HG03139 (cell line): Measurements from ENCODE around the gene PROSER1.
A peak's percentile ranks its signal among the peaks of the same experiment; 100 is the strongest.
"Not testable (repeated sequence)": the region's sequence is repeated elsewhere in the genome, so short reads cannot be mapped to it uniquely, and the experiment has no call there.

Source experiments
- ATAC-seq: cut with Tn5 transposase; IDR thresholded peaks from one replicate; pipeline ENCODE4 v1.9.1; 2021; ENCODE audit not compliant: unreplicated experiment

The PROSER1 gene

DNA sequence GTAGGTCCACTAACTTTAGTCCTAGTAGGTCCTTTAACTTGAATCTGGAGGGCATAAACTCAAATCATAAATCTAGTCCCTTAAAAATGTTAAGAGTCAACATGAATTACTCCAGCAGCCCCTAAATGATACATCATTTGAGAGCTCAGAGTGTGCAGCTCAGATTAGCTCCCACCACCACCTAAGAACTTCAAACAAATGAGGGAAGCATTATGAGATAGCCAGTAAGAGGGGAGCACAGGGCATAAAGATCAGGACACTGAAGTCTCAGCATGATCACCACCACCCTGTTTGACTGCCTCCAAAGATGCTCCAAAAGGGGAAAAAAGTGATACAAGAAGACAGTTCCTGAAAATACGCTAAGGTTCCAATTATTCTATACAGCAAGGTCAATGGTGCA is 5.7 kb downstream of the PROSER1 start:
- no peak for ATAC-seq

DNA sequence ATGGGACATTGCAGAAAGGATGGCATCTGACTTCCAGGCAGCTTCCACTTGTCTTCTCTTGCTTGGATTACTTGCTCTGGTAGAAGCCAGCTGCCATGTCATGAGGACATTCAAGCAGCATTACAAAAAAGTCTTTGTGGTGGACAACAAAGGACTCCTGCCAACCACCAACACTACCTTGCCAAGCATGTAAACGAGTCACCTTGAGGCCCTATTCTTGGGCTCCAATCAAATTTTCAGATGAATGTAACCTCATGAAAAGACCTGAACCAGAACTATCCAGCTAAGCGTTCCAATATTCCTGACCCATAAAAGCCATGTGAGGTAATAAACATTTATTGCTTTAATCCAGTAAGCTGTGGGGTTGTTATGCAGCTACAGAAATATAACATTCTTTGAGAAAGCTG is 12.5 kb downstream of the PROSER1 start:
- no peak for ATAC-seq

DNA sequence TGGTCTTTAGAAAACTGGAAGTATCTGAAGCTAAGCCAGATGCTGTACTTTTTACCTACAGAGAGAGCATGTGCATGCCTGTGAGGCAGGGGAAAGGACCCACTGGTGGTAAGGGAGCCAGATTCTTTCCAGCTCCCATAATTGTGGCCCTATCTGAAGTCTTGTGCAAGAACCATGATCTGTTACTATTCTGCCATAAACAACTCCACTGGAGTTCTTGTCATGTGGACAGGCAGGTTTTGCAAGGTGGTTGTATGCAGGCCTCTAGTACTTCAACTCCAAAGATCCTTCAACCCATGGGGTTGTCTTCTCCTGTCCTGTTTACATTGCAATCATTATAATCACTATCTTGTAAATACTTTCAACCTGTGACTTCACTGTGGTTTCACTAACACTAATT is 14.1 kb downstream of the PROSER1 start:
- ATAC-seq: no peak

DNA sequence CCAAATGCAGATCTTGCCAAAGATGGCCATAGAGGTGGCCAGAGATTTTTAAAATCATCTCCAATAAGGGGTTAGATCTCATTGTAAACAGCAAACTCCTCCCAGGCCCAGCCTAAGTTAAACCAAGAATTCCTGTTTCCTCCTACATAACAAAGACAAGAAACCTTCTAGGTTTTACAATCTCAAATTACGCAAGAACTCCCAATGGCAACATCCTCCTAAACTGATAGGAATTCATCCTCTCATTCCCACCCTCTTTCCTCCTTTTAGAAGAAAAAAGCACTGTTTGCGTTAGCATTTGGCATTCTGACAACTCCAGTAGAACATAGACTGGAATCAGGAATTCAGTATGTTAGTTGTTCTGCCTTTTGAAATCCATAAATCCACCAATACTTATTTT is 14.6 kb downstream of the PROSER1 start:
- no peak for ATAC-seq

DNA sequence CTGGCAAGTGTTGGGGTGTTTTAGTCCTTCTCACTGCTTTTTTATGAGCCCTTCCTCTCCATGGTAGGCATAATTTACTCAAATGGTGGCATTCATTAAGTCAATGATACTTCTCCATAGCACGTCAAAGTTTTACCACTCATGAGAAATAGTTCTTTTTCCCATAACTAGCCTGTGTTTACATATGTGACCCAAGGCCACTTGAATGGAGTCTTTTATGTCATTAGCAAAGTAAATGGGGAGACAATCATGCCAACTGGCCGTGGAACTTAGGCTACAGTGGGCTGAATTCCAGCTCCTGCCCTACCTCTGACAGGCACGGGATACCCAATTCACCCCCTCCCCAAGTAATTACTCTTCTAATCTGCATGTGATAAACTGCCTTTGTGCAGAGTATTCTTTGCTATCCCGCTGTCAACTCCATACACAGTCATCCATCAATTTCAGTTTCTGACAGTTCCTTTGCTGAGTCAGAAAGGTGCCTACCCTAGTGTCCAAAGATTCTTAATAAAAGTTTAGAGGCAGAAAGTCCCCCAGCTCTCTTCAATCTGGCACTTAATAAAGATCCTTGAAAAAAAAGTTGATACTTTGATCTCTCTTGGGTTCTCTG is 16.9 kb downstream of the PROSER1 start:
- no peak for ATAC-seq

DNA sequence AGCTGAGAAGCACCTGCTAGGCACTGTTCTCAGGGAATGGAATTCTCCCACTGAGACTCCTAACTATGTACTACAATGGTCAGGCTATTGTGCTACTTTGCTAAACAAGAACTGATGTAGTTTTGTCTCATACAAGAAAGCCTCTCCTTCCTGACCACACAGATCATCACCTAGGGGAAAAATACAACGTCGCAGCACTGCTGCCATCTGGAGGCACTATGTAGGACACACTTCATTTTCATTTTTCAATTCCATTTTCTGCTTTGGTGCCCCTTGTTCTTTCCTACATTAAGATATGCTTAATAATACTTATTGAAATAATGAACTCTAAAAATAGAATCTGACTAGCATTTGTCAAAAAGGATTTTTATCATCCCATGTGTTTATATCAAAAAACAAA is 21.1 kb downstream of the PROSER1 start:
- ATAC-seq: peak; percentile 78

DNA sequence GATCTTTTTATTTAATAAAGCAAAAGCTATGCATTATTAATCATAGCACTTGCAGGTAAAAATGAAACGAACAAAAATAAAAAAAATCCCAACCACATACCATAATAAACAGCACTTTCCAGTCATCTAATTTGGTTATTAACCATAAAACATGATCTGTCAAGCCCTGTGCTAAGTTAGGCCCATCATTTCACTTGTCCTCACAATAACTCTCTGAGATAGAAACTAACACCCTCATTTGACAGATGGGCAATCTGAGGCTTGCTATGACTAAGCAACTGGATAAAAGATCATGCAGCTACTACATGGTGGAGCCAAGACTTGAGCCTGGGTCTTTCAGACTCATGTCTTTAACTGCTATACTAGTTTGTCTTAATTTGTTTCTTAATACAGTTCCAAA is 21.8 kb downstream of the PROSER1 start:
- ATAC-seq: peak; percentile 65

DNA sequence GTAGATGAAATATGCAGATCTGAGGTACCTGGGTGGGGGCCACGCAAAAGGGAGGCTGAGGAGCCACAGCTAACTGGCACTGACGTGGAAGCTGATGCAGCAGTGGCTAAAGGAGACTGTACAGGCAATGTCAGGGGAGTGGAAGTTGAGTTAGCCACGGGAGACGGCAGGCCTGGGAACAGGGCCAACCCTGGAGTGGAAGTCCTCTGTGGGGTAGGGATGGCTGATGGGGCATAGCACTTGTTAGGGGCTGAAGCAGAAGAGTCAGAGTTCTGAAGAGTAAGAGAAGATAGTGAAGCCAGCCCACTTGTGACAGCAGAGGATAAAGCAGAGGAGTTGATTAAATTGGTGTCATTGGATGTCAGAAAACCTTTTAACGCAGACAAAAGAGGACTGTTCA is 24.4 kb downstream of the PROSER1 start:
- no peak for ATAC-seq

DNA sequence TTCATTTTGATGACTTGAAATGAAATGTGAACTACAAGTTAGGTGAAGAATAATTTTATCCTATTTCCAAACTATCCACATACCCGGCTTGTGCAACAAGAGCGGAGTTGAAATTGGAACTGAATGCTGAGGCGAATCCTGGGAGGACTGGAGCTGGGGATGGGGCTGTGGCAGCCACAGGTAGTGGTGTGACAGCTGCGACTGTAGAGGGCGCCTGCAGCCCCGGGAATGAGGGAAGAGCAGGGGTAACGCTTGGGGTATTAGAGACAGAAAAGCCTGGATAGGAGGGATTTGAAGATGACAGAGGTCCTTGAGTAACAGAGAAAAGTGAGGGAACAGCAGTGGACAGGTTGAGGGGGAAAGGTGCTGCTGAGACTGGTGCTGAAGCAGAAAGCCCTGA is 25.3 kb downstream of the PROSER1 start:
- no peak for ATAC-seq

DNA sequence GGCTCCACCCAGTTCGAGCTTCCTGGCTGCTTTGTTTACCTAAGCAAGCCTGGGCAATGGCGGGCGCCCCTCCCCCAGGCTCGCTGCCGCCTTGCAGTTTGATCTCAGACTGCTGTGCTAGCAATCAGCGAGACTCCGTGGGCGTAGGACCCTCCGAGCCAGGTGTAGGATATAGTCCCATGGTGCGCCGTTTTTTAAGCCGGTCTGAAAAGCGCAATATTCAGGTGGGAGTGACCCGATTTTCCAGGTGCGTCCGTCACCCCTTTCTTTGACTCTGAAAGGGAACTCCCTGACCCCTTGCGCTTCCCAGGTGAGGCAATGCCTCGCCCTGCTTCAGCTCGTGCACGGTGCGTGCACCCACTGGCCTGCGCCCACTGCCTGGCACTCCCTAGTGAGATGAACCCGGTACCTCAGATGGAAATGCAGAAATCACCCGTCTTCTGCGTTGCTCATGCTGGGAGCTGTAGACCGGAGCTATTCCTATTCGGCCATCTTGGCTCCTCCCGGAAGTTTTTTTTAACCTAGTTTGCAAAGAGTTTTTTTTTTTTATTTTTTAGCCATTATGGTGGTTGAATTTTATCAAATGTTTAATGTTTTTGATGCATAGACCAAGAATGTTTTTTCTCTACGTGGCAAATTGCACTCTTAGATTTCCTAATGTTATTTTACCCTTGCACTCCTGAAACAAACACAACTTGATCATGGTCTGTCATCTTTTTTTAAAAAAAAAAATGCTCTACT is 31.3 kb downstream of the PROSER1 start:
- not testable (repeated sequence) for ATAC-seq

DNA sequence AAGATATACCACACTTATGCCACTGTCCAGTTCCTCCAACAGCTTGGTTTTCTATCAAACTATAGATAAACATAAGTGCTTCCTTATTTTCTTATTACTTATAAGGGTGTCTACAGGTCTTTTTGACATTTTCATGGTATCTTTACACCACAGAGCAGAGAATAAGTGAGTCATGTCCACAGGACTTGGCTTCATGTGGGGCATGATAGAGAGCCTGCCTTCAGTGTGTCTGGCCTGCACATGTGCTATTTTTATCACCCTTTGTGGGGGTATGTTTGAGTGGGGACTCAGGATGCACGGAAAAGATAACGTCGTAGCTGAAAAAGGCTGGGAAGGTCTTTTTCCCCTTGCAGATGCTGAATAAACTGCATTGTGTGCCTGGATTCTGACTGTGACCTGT is 39.1 kb downstream of the PROSER1 start:
- no peak for ATAC-seq

DNA sequence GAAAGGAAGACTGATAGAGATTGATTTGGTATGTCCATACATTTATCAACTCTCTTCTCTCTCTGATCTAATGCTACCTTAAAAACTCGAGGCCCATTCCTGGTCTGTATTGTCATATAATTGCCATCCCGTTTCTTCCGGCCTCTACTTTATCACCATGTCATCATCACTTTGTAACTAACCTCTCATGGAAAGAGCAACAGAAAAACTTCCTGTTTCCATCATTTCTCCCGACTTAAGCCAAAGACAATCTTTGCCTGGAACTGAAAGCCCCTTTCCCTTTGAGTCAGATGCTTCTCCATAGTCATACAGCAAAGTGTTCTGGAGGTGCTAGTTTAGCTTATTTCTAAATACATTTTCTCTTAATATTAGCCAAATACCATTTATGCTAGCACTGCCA is 44.5 kb downstream of the PROSER1 start:
- no peak for ATAC-seq

DNA sequence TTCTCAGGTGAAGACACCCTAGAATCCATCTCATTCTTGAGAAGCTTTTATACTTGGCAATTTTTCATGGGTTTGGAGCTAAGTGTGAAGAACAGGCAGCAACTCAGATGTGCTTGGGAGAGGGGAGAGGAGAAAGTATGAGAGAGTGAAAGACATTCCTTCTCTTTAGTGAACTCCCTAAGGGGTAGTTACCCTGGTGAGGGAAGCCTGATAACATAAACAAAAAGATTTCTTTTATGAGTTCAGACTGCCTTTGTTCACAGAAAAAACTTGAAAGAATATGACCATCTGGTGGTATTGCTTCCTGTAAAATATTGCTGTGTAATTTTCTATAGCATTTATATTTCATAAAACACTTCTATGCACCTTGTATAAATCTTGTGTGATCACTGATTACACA is 47.2 kb downstream of the PROSER1 start, which contains the start of gene STOML3:
STOML3 (minus strand) TSS at position 139 of the 400 bp plus-strand sequence; CDS start at position 29, 110 bp downstream.
- no peak for ATAC-seq

DNA sequence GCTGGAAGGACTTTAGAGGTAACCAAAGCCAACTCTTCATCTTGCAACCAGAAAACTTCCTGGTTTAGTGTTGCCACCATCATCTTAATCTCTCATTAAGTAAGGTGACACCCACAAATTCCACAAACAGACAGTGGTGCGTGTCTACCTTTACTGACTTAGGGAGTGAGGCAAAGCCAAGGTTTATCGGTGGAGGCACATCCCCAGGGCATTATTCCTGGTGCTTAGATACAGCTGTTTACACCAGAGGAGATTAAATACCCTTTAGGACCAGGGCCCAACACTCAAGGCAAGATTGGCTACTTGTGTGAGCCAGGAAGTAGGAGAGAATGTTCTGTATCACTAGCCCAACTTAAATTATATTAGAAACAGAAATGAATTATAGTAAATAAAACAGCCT is 56.8 kb downstream of the PROSER1 start:
- ATAC-seq: no peak

DNA sequence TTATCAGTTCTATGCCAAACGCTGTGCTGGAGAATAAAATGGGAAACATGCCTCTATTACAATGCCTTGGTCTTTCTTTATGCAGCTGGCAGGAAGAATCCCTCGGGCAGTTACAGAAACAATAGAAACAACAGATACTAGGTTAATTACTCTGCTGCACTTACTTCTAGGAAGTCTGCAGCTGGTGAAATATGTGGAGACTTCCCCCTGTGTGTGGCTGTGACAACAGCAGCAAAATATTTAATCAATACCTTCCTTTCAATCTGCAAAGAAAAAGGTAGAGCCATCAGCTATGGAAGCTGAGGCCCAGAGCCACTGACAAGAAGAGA is 57.2 kb downstream of the PROSER1 start:
- no peak for ATAC-seq

DNA sequence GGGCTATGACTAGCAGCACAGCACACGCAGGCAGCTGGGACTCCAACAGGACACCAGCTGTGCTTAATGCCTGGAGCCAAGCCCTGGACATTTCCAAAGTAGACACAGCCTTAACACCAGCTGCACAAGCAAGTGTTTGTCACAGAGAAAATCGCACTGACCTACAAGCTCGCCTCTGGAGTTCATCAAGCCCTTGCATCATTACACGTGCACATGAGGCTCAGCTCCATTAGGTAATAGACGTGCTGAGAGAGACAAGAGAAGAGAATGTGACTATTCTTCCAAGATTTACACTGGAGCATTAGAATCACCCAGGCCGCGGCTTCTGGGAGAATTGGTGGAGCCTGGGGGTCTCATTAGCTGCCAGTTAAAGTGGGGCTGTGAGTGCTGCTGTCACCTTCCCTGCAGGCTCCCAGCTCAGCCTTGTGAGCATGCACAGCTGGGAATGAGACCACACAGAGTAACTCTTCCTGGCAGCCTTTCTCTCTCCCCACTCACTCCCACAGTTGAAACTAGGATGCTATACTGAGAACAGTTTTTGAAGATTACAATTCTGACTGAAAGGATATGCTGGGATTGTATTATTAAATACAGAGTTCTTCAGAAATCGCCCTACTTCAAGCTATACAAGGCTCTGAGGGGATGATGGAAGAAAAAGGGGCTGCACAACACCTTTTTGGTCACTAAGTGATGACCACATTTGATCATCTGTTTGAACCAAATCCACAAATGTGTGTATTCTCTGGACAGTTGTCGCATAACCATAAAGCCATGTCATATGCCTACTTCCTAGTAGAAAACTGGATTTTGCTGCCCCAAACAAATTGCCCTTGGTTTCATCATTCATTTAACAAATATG is 57.8 kb downstream of the PROSER1 start:
- no peak for ATAC-seq

DNA sequence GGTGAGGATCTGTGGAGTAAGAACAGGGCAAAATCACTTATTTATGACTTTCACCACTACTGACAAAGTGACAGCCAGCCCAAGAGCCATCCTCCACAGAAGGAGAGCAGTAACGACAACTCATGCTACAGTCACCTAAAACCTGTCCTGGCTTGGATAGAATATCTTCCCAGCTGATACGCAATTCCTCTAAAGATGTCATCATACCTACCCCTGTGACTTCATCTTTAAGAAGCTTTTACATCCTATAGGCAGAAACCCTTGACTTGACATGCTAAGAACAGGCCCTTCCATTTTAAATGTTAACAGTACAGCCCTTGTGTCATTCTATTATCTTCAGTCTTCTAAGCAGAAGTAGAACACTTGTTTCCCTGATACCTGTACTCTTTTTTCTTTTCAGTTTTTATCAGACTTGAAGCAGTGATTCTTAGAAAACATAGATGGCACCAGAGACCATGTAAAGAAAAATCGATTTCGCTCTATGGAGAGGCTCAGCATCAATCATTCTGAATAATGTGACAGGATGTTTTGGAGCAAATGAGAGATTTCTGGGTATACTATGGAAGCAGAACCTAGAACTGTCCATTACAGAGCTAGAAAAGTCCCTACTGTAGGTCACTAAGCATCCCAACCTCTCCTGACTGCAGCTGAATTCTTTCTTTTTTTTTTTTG is 67.4 kb downstream of the PROSER1 start:
- ATAC-seq: no peak

DNA sequence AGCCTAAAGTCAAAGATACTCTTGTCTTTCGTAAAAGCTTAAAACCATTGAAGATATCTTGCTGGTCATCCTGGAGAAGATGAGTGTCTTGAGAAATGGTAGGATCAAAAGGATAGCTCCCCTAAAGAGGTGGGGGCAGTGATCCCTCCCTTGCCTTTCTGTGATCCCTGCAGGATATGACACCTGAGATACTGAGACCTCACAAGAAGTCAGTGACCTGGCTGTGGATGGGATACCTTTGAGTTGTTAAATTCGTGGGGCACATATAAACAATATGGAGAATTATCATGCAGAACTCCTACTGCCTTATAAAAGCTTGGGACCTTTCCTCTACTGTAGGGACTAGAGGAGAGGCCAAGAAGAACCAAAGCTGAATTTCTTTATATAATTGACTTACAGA is 68.7 kb downstream of the PROSER1 start:
- no peak for ATAC-seq

DNA sequence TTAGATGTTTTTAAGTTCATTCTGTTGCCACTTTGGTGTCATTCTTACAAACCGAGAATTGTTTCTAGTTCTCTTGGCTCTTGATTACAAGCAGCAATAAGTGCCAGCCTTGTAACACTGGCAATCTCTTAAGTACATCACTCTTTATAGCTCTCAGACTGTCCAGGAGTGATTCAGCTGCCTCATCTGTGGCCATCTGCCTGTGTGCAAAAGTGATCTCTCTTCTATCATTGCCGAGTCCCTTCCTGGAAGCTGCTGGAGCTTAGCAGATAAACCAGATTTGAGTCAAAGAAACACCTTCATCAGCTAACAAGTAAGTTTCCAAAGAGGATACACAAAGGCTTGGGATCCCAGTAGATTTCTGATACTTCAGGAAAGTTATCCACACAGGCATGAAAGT is 70.4 kb downstream of the PROSER1 start:
- ATAC-seq: no peak

DNA sequence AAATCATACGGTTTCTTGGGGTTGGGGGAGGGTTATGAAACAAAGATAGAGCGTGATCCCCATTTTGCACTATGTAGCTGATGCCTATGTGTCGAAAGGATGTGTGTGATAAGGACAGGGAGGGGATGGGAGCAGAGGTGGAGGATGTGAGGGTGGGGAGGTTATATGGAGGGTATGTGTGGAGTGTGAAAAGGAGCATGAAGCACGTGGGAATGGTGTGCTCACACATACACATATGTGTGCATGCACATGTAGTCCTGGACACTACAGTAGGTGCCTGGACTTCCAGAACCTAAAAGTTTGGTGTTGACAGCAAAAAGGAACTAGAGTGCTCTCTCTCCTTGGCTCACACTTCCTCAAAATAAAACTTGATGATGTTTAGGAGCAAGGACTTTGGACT is 72.6 kb downstream of the PROSER1 start:
- no peak for ATAC-seq

DNA sequence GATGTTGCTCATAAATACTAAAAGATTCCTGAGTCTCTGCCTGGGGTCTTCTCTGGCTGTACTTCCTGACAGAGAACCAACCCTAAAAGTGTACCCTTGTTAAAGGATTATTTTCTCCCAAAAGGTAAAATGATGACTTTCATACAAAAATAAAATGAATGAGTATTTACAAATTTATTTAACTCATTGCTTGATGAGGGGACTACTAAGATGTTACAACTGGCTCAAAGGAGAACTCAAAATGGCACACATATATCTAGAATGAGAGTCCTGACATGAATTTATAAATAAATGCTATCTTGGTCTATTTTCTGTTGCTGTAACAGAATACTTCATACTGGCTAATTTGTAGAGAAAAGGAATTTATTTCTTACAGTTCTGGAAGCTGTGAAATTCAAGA is 77.7 kb downstream of the PROSER1 start:
- ATAC-seq: no peak
